GM12878 (cell line): Measurements from ENCODE around the gene ZNF581. TPM values are rescaled to one million over a fixed set of nuclear protein-coding genes. Genes with fewer than 3 reads are reported as not detected.

Experiments
- BMI1 ChIP-seq: fragments of 450-650 bp; IDR thresholded peaks from 2 replicates; pipeline ENCODE4 v1.6.1; 2016; ENCODE audit warnings: mild to moderate bottlenecking, moderate library complexity, borderline replicate concordance
- CREB1 ChIP-seq: IDR thresholded peaks from 2 replicates; pipeline ENCODE4 v1.6.1; 2012; ENCODE audit warnings: low read depth, mild to moderate bottlenecking, inconsistent platforms
- FOXK2 ChIP-seq: fragments of 450-650 bp; IDR thresholded peaks from 2 replicates; pipeline ENCODE4 v1.6.1; 2017; ENCODE audit warnings: mild to moderate bottlenecking, moderate library complexity
- IRF4 ChIP-seq: IDR thresholded peaks from 2 replicates; pipeline ENCODE4 v1.6.1; 2011; ENCODE audit warnings: low read depth, low read length
- MEF2B ChIP-seq: fragments of 450-650 bp; IDR thresholded peaks from 2 replicates; pipeline ENCODE4 v1.6.1; 2018; ENCODE audit warnings: mild to moderate bottlenecking, moderate library complexity; ENCODE audit not compliant: partially characterized antibody, poor library complexity, severe bottlenecking
- NFXL1 ChIP-seq: fragments of 450-650 bp; IDR thresholded peaks from 2 replicates; pipeline ENCODE4 v1.6.1; 2017; ENCODE audit warnings: antibody characterized with exemption, mild to moderate bottlenecking, borderline replicate concordance
- PML ChIP-seq: IDR thresholded peaks from 2 replicates; pipeline ENCODE4 v1.6.1; 2012; ENCODE audit warnings: low read length, inconsistent platforms
- POLR2A ChIP-seq: IDR thresholded peaks from 2 replicates; pipeline ENCODE4 v1.6.1; 2011; ENCODE audit warnings: low read depth, mild to moderate bottlenecking, low read length
- RBBP5 ChIP-seq: fragments of 200-600 bp; sonication (generic); conservative IDR thresholded peaks from 2 replicates; pipeline ENCODE4 v1.6.1; 2016
- RUNX3 ChIP-seq: IDR thresholded peaks from 2 replicates; pipeline ENCODE4 v1.6.1; 2012; ENCODE audit warnings: low read length, inconsistent platforms
- SKIL ChIP-seq: fragments of 450-650 bp; IDR thresholded peaks from 2 replicates; pipeline ENCODE4 v1.6.1; 2017; ENCODE audit warnings: mild to moderate bottlenecking, low read depth, inconsistent platforms; ENCODE audit not compliant: poor library complexity, severe bottlenecking
- SPI1 ChIP-seq: IDR thresholded peaks from 2 replicates; pipeline ENCODE4 v1.6.1; 2011; ENCODE audit warnings: low read depth, mild to moderate bottlenecking, low read length, moderate library complexity, borderline replicate concordance; ENCODE audit not compliant: insufficient read depth
- SRF ChIP-seq, 2 experiments: IDR thresholded peaks; 2 replicates each; pipeline ENCODE4 v1.6.1; 2011; ENCODE audit warnings: low read depth in 2 of 2, low read length in 2 of 2, mild to moderate bottlenecking in 1 of 2, moderate library complexity in 1 of 2
- STAT3 ChIP-seq: IDR thresholded peaks from 2 replicates; pipeline ENCODE4 v1.6.1; 2011; ENCODE audit warnings: low read depth, low read length, improper control_type of control experiment
- polyA plus RNA-seq, 11 experiments: library from polyadenylated mRNA; depleted of rRNA in 4 of 11; unstranded in 6 of 11; stranded (reverse) in 5 of 11; fragments of >200 nt; fragmentation: Nextera tagmentation in 4 of 11; fragmentation: Illumina TruSeq in 1 of 11; extraction: Ambion mirVana in 4 of 11; extraction: Trizol in 1 of 11; gene quantifications; 1 replicate in 1 of 11; 2 replicates in 10 of 11; pipeline versions ENCODE4 v1.2.1 to v1.2.3, GENCODE V29; 2011 to 2016; ENCODE audit warnings: inconsistent platforms in 2 of 11, missing spikeins in 2 of 11, low read depth in 1 of 11
- total RNA-seq, 4 experiments: library from RNA; depleted of rRNA in 3 of 4; stranded (reverse); fragments of >200 nt in 3 of 4; fragmentation: Illumina TruSeq in 1 of 4; extraction: Trizol in 1 of 4; gene quantifications; 2 replicates each; pipeline versions ENCODE4 v1.2.1 to v1.2.3, GENCODE V29; 2013 to 2021
- TF ChIP-seq, protein P1 (sequence below): fragments of 450-650 bp; IDR thresholded peaks from 2 replicates; pipeline ENCODE4 v1.6.1; 2014; ENCODE audit warnings: mild to moderate bottlenecking

ZNF581 gene
- total and polyA plus RNA-seq, 10 of the 15 experiments (the other 5 are each of a cell fraction or from before 2014, with no cell fraction given): 4.7 to 45.4 (median 22.2) TPM

DNA sequence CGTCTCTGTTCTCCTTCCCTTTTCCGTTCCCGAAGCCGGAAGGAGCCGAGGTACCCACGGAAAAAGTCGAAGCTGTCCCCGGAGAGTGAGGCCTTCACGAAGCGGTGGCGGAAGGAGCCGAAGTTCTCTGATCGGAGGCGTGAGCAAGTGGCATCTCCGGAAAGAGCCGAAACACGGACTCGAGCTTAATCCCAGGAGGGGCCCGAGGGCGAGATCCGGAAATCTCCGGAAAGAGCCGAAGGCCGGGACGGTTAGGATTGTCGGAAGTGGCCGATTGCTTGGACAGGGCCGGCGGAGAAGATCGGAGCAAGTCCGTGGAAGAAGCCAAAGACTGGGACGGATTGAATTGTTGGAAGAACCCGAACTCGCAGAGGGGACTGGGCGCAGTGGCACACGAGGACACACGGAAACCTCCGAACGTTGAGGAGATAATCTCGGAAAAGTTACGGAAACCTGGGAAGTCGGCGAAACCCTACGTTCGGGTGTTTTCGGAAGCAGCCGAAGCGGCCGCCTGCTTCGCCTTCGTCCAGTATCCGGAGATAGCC lies 10.9 kb downstream of the ZNF581 start (continued):
- TF ChIP-seq SKIL: no peak
- TF ChIP-seq SPI1: no peak
- no peak for TF ChIP-seq NFXL1
- TF ChIP-seq IRF4: no peak
- no peak for TF ChIP-seq SRF (IDR thresholded peaks at IDR 0.05; ENCODE audit: low read depth in 2 of 2, low read length in 2 of 2)
- TF ChIP-seq STAT3: peak; percentile 10; the same call in 1 of the 2 replicates
- TF ChIP-seq RBBP5: no peak
- no peak for TF ChIP-seq BMI1
- peak; percentile 92 for TF ChIP-seq MEF2B
- TF ChIP-seq, protein P1, sequence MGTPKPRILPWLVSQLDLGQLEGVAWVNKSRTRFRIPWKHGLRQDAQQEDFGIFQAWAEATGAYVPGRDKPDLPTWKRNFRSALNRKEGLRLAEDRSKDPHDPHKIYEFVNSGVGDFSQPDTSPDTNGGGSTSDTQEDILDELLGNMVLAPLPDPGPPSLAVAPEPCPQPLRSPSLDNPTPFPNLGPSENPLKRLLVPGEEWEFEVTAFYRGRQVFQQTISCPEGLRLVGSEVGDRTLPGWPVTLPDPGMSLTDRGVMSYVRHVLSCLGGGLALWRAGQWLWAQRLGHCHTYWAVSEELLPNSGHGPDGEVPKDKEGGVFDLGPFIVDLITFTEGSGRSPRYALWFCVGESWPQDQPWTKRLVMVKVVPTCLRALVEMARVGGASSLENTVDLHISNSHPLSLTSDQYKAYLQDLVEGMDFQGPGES: no peak
- TF ChIP-seq FOXK2: no peak
- TF ChIP-seq RUNX3: no peak
- TF ChIP-seq PML: 0 out of 2 replicates have a peak, but pooled peaks have one; percentile 16
- TF ChIP-seq CREB1: no peak
- TF ChIP-seq POLR2A: peak; percentile 48
- TF ChIP-seq, all 136 proteins: peak for 7
